Stimulated activated CD4-positive, alpha-beta T cell treated with anti-CD3 and anti-CD28 coated beads, Interleukin-2, amount 100 ng/mL, for 24 hours (primary cell): Measurements from ENCODE around the gene CAB39.
"Not testable (repeated sequence)": the region's sequence is repeated elsewhere in the genome, so short reads cannot be mapped to it uniquely, and the experiment has no call there.

Source experiments
- DNase-seq, 2 donors: peaks; one replicate each; pipeline ENCODE4 v3.0.0-alpha.2; 2020

The CAB39 gene

GRCh38 chr2:230684270-230685168, 28.1 kb upstream of the CAB39 start:
- no peak for DNase-seq

- no peak for DNase-seq
These were observed 27.5 kb upstream of the CAB39 start for GRCh38 chr2:230685178-230685577.

- no peak for DNase-seq
These were observed 25.1 kb upstream of the CAB39 start for GRCh38 chr2:230687498-230687897.

GRCh38 chr2:230688490-230688889, 24.2 kb upstream of the CAB39 start:
- no peak for DNase-seq

- no peak for DNase-seq
These were observed 22.2 kb upstream of the CAB39 start for GRCh38 chr2:230690439-230690838.

GRCh38 chr2:230691005-230691647, 21.5 kb upstream of the CAB39 start:
- no peak for DNase-seq

GRCh38 chr2:230692760-230693159, 19.9 kb upstream of the CAB39 start:
- DNase-seq, result no peak

GRCh38 chr2:230693411-230693810, 19.2 kb upstream of the CAB39 start:
- DNase-seq, result no peak

- no peak for DNase-seq
These were observed 18.4 kb upstream of the CAB39 start for GRCh38 chr2:230694241-230694640.

- no peak for DNase-seq
These were observed 17.1 kb upstream of the CAB39 start for GRCh38 chr2:230695551-230695950.

- DNase-seq, result no peak
These were observed 16.0 kb upstream of the CAB39 start for GRCh38 chr2:230696670-230697069.

GRCh38 chr2:230697676-230698075, 15.0 kb upstream of the CAB39 start:
- DNase-seq, result no peak

GRCh38 chr2:230698753-230699152, 13.9 kb upstream of the CAB39 start:
- DNase-seq, result not testable (repeated sequence)

- no peak for DNase-seq
These were observed 12.2 kb upstream of the CAB39 start for GRCh38 chr2:230700447-230700846.

GRCh38 chr2:230701308-230701707, 11.3 kb upstream of the CAB39 start:
- no peak for DNase-seq

- not testable (repeated sequence) for DNase-seq
These were observed 10.2 kb upstream of the CAB39 start for GRCh38 chr2:230702457-230702856.

- no peak for DNase-seq
These were observed 9.1 kb upstream of the CAB39 start for GRCh38 chr2:230703514-230703913.

- DNase-seq, result no peak
These were observed 6.6 kb upstream of the CAB39 start for GRCh38 chr2:230706053-230706521.

GRCh38 chr2:230706966-230707365, 5.7 kb upstream of the CAB39 start:
- no peak for DNase-seq

- no peak for DNase-seq
These were observed 4.4 kb upstream of the CAB39 start for GRCh38 chr2:230708204-230708603.

GRCh38 chr2:230711224-230711623, 1.4 kb upstream of the CAB39 start:
- no peak for DNase-seq

GRCh38 chr2:230713331-230714135, 891 bp downstream of the CAB39 start:
- DNase-seq, result peak; percentile 48 to 55

GRCh38 chr2:230714136-230714480, 1.5 kb downstream of the CAB39 start:
- DNase-seq, result peak; percentile 30 to 46
